Rectal smooth muscle tissue (tissue), 1 donor: ENCODE data around the gene MAPT.

ENCODE experiments used
- H3K27ac ChIP-seq: one replicate; pipeline ENCODE4 v1.7.0; 2013; ENCODE audit warnings: low read depth, low read length, inconsistent platforms
- H3K27me3 ChIP-seq: one replicate; pipeline ENCODE4 v1.7.0; 2013; ENCODE audit warnings: low read length; ENCODE audit not compliant: control insufficient read depth, insufficient read depth
- H3K36me3 ChIP-seq: one replicate; pipeline ENCODE4 v1.7.0; 2013; ENCODE audit warnings: low read length; ENCODE audit not compliant: control insufficient read depth, insufficient read depth
- H3K4me1 ChIP-seq: one replicate; pipeline ENCODE4 v1.7.0; 2013; ENCODE audit warnings: low read length; ENCODE audit not compliant: control insufficient read depth, insufficient read depth
- H3K4me3 ChIP-seq: one replicate; pipeline ENCODE4 v1.7.0; 2013; ENCODE audit warnings: low read length
- H3K9ac ChIP-seq: one replicate; pipeline ENCODE4 v1.7.0; 2013; ENCODE audit warnings: low read length

The MAPT gene

DNA sequence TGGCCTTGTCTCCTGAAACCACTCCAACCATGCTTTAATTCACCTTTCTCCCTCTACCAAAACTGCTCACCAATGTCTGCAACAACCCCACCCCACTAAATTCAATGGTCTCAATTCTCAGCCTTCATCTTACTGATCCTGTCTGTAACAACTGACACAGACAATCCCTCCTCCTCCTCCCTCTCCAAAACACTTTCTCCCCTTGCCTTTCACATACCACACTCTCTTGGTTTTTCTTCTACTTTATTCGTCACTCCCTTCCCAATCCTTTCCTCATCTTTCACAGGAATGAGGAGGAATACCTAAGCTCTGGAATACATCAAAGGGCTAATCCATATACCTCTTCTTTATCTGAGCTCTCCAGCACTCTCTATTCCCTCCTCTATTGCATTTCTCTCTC lies 170.1 kb downstream of the MAPT start:
- Histone ChIP-seq H3K36me3 (peaks cover 9% of the 10 kb centered on the region), H3K9ac (no peak overlapping the region), H3K27me3 (no peaks in the 10 kb centered on the region), H3K4me3 (no peak overlapping the region), H3K27ac (no peak overlapping the region), H3K4me1 (peaks cover 4% of the 10 kb centered on the region)

DNA sequence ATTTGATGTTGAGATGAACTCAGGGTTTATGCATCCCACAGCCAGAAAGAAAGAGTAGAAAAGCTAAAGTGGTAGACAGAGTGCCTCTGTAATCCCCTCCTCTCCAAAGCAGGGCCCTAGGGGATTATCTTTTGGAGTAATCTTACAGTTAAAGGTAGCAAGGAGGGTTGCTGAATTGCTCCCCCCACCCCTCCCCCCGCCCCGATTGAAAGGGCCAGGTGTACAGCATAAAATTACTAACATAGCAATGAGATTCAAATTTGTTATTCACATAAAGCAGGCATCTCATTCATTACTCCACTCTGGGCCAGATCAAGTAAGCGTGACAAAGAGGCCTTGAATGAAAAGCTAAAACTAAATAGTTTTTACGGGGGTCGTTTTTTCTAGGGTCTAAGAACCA lies 177.4 kb downstream of the MAPT start:
- Histone ChIP-seq H3K27ac (no peak overlapping the region), H3K4me3 (no peak overlapping the region), H3K9ac (no peak overlapping the region), H3K27me3 (no peaks in the 10 kb centered on the region), H3K4me1 (peaks cover 9% of the 10 kb centered on the region), H3K36me3 (peaks cover 2% of the 10 kb centered on the region)

DNA sequence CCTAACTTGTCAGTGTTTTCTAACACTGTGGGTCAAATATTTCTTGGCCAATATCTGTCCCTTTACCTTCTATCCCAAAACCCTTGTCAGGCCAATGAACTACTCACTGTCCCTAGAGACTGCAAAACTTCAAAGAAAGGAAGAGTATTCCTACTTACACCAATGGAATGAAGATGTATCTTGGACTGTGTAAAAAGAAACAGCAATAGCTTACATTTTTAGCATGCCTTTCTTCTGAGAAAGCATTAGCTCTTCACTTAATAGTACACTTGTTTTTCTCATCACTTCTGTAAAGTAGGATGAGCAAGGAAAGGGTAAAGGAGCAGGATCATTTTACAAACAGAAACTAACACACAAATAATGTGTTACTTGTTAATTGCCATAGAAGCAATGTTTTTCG lies 178.6 kb downstream of the MAPT start:
- H3K27ac ChIP-seq: peak overlapping the region; percentile 30

DNA sequence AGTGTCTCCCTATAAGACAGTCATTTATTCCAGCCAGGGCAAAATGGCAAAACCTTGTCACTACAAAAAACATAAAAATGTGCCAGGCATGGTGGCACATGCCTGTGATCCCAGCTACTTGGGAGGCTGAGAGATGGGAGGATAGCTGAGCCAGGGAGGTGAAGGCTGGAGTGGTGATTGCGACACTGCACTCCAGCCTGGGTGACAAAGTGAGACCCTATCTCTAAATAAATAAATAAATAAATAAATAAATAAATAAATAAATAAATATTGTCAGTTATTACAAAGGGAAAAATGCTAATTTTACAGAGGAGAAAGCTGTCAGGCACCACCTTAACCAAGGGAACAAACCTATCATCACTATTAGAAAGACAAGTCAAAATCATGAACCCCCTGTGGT lies 180.2 kb downstream of the MAPT start:
- H3K9ac ChIP-seq: no peak overlapping the region
- H3K27ac ChIP-seq: no peak overlapping the region
- no peaks in the 10 kb centered on the region for H3K36me3 ChIP-seq
- no peak overlapping the region for H3K4me3 ChIP-seq
- no peaks in the 10 kb centered on the region for H3K27me3 ChIP-seq
- peaks cover 9% of the 10 kb centered on the region for H3K4me1 ChIP-seq

More for the DNA sequence above, 178.6 kb downstream of the MAPT start:
- Histone ChIP-seq H3K4me1 (peaks cover 9% of the 10 kb centered on the region), H3K27me3 (no peaks in the 10 kb centered on the region), H3K4me3 (no peak overlapping the region), H3K36me3 (peaks cover 2% of the 10 kb centered on the region), H3K9ac (no peak overlapping the region)
